HG03565 (cell line): ENCODE data around the gene BTBD2.

Experiments used
- ATAC-seq: cut with Tn5 transposase; IDR thresholded peaks from one replicate; pipeline ENCODE4 v1.9.1; 2021; ENCODE audit warnings: mild to moderate bottlenecking, moderate library complexity; ENCODE audit not compliant: unreplicated experiment

BTBD2 gene

DNA sequence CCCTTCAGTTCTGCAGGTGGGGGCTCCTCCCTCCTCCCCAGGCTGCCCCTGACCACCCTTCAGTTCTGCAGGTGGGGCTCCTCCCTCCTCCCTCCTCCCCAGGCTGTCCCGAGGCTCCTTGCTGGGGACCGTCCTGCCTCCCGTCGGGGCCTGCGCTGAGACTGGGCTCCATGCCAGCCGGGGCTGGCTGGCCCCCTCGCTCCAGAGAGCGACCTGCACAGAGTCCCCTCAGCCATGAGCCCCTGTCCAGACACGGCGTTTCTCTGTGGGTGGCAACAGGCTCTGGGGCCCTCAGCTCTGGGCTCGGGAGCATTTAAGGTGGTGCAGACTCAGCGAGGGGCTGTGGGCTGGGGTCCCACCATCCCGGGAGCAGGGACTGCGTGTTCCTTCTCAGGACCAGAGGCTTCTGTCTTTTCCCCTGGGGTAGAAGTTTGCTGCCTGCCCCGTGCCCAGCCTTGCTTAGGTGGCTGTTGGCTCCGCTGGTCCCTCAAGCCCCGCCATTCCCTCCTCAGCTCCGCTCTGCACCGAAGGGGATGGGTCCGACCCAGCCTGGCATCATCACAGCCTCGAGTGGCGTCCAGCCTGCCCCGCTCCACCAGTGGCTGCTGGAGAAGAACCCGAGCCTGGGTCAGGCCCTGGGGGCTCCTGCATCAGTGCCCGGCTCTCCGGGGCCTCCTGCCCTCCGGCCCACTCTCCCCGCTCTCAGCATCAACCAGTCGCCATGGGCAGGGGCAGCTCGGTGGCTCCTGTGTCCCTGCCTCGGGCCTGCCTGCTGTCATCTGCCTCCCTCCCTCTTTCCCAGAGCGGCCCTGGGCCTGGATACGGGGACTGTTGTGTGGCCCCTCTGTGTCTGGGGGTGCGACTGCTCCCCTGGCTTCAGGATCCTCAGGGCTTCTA is 47.0 kb downstream of the BTBD2 start:
- ATAC-seq, result no peak

DNA sequence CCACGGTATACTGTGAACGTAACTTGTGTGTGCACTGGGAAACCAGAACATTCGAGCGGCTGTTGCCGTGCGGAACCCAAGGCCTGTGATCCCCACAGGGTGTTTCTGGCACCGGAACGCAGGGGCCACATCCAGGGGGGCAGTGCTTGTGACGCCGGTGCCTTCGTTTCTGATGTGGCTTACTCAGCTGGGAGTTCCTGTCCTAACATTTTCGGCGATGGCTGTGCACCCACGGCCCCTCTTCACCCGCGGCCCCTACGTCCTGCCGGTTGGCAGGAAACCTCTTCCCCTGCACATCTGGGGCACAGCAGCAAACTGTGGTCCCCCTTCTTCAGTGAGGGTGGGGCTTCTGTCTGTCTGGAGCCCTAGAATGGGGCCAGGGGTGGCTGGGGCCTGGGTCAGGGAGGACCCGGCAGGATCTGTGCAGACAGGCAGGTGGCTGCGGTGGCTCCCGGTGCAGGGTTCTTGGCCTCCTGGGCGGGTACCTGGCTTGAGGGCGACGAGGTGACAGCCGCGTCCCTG is 48.4 kb downstream of the BTBD2 start:
- no peak for ATAC-seq

DNA sequence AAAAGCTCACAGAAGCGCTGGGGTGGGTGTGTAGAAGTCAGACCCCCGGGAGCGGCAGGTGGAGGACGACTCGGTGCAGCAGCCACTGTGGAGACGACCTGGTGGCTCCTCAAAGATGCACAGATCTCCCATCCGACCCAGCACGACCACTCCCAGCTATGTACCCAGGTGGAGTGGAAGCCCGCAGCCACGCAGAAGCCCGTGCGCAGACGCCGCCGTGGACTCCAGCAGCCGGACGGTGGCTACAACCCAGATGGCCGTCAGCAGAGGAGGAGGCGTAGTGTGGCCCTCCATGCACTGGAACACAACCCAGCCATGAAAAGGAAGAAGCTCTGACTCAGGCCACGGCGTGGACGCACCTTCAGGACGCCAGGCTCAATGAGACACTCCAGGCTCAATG is 52.8 kb downstream of the BTBD2 start:
- no peak for ATAC-seq

DNA sequence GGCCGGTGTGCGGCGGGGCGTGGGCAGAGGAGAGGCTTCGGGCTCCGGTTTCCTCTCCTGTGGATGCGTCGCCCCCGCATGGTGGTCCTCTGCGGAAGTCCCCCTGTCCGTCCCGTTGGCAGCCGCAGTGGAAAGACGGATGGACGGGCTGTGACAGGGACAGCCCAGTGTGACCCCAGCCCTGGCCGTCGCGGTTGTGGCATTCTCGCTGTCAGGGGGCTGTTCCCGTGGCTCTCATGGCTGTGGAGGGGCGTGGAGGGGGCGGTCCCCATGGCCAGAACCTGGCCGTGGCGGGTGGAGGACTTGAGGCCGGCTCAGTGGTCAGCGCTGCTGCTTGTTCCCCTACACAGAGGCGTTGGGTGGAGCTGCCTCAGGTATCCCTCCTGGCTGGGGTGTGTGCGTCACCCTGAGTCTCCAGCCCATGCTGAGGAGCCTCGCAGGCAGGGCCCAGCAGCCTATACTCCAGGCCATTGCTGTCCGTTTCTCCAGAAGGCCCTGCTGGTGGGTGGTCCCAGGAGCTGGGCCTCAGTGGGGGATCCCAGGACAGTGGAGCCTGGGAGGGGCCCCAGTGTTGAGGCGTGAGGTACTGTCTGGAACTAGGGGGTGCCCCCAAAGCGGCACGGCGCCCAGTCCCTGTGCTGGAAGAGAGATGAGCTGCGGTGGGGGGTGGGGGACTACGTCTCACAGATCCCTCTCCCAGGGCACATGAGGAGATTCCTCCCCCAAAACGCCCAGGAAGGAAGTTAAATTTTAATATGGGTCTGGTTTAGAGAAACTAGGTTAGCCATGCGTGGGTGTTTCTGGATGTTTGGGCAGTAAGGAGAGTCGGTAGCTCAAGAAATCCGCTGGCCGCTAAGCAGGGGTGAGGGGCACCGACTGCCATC is 54.3 kb downstream of the BTBD2 start:
- ATAC-seq, result no peak

DNA sequence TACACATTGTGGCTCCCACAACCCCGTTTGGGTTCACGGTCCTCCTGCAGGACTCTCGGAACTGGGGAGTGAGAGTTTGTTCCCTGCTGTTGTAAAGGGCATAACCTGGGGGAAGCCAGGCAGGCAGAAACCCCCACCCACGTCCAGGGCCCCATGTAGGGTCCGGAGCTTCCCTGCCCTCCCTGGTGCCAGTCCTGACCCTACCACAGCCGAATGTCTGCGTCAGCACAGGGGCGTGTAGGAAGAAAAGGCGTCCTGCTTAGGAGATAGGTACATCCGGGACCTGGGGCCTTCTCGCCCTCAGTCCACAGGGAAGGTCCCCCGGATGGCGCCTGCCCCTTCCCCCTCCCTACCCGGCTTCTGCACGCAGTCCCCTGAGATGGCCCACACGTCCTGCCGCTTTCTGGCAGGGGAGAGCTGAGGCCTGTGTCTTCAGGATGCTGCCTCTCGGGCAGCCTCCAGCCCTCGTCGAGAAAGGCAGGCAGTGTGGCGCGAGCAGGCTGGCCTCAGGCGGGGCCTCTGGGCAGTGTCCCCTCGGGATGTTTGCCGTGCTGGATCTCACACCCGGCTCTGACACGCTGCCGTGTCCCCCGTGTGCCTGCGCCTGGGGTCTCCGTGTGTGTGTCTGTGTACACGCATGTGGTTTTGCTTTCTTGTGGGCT is 55.5 kb downstream of the BTBD2 start:
- ATAC-seq, result no peak

DNA sequence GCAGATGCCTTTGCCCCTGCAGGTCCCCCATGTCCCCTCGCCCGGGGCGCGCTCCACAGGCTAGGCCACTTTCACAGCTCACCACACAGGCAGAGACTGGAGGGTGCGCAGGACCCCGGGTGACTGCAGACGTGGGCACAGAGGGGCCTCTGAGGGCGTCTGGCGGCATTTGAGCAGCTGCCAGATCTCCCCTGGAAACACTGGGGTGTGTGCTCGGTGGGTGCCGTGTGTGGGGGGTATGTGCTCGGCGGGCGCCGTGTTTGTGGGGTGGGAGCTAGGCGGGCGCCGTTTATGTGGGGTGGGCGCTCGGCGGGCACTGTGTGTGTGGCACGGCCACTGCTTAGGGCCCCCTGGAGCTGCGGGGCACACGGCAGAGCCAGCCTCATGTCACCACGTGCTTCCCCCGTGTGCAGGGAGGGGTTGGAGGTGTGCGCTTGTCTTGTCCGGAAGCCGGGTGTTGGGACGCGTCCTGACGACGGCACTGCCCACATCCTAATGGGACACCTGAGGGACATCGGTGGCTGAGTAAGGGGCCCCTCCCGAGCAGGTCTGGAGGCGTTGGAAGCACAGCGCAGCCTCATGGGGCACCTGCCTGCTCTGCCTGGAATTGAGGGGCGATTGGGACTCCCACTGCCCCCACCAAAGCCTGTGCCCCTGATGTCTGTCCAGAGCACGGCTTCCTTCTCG is 57.8 kb downstream of the BTBD2 start:
- ATAC-seq, result no peak

DNA sequence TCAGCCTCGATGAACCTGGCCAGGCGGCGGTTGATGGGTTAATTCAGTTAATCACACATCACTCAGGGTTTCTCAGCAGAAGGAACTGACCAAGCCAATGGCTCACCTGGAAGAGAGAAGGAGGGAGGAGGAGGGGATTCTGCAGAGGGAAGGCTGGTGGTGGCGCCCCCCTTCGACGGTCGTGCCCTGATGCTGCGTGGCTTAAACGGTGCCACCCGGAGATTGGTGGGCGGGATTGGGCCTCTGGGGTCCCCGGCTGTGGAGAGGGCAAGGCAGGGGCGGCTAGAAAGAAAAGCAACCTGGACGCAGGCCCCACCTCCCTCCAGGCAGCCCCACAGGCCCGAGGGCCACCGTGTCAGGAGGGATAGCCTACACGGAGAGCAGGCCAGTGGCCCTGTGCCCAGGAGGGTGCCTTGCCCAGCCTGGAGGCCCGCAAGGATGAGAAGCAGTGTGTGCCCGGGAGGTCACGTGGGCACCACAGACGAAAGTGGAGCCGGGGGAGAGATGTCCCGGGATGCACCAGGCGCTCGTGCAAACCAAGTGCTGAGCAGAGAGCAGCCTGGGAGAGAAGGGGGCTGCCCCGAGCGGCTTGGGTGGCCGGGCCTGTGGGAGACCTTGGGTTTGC is 58.5 kb downstream of the BTBD2 start:
- no peak for ATAC-seq

DNA sequence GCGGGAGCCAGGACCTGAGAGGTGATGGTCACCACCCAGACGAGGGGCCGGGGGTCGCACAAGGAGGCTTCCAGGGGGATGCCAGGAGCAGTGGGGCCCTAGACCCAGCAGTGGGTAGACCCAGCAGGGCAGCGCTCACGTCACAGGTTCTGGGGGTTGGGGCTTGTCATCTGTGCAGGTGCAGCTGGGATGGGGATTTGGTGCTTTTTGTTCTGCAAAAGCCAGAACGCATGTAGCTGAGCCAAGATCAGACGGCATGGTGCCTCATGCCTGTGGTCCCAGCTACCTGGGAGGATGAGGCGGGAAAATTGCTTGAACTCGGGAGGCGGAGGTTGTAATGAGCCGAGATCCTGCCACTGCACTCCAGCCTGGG is 59.4 kb downstream of the BTBD2 start:
- ATAC-seq, result no peak

DNA sequence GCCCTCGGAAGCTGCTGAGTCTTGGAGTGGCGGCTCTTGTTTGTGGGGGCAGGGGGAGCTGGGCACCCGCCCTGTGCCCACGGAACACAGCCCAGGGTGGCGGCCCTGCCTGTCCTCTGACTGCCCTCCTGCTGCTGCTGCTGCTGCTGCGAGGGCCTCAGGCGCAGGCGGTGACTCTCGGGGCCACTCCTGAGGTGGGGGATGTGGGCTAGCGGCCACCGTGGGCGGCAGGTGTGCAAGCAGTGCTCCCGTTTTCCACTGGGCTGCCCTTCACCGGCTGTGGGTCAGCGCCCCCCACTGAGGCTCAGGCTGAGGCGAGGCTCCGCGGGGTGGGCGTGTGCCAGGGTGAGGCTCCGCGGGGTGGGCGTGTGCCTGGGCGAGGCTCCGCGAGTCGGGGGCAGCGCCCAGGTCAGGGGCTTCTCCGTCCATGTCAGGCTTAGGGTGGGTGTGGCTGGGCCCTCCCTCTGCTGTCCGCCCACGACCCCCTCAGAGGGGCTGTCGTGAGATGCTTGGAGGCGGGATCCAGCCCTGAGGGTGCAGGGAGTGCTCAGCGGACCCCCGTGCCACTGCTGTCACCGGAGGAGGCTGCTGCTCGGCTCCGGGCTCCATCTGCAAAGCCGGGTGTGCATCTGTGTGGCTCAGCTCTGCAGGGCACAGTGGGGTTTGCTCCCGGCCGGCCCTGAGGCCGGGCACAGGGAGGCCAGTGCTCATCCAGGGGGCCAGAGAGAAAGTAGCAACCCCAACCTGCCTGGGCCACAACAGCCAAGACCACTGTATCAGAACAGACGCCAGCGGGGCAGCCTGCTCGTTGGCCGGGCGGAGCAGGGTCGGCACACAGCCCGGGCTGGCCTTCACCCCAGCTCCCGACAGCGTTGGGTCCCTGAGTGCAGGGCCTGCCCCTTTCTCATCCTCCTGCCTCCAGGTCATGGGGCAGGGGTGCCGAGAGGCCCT is 60.1 kb downstream of the BTBD2 start:
- ATAC-seq, result no peak

DNA sequence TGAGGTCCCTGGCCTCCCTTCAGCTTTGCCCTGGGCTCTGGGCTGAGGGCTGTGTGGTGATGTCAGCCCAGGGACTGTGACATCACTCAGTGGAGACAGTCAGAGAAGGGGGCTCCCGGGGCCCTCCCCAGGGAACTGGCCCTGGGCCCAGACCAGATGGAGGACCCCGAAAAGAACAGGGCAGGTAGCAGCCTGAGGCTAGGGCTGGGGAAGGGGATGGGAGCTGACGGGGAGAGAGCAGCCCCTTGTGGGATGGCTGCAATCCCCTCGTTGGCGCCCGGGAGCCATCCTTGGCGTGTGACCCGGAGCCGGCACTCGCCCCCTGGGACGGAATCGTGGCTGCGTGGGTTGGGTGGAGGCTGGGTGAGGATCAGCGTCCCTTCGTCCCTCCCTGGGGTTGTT is 61.0 kb downstream of the BTBD2 start:
- no peak for ATAC-seq

DNA sequence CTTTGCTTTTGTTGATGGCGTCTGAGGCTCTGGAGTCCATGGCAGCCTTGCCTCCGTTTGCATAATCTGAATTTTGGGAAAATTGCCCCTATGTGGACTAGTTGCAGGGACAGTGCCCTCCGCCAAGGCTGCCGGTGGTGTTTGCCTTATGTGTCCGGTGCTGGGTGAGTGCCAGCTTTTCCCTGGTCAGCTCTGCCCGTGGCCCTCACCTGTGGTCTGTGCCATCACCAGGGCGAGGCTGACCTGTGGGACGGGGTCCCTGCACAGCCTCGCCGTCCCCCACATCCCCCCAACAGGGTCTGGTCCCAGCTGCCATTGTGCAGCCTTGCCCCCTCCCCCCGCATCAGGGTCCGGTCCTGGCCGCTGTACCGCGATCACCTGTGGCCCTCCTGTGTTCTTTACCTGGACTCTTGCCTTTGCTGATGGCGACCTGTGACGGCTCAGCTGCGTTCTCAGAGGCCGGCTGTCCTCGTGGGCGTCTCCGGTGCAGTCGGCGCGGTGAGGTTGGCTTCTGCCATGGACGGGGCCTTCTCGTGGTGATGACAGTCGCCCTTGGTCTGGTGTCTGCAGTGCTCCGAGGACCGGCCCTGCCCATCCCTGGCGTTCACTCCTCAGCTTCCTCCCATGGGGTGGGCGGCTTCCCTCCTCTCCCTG is 61.9 kb downstream of the BTBD2 start:
- no peak for ATAC-seq

DNA sequence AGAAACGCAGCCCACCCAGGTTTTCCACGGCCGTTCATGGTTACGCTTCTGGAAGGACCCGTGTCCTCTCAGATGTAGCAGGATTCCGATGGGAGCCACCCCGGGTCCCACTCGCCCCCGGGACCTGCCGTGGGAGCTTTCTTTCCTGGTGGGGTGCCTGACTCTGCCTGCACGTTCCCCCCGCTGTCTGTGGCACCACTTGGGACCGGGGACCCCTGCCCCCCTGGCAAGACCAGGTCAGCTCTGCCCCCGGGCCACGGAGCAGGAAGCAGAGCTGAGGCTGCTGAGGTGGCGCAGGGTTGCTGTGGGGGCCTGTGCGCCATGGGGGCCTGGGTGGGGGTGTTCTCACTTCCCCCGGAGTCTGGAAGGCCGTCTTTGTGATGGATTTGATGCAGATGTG is 62.5 kb downstream of the BTBD2 start:
- no peak for ATAC-seq

DNA sequence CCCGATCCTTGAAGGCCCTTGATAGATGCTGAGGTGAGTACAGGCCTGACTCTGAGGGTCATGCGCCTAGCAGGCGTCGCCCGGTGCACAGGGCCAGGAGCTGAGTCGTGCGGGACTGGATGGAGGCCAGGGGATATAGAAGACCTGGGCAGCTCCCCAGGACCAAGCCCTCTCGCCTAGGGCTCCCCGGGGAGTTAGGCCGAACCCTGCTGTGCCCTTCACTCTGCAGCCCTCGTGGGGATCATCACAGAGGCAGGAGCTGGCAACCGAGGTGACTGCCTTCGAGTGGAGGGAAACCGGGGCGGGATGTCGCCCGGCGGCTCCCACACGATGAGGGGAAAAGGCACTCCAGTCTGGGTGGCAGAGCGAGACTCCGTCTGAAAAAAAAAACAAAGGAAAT is 62.9 kb downstream of the BTBD2 start:
- ATAC-seq, result no peak

DNA sequence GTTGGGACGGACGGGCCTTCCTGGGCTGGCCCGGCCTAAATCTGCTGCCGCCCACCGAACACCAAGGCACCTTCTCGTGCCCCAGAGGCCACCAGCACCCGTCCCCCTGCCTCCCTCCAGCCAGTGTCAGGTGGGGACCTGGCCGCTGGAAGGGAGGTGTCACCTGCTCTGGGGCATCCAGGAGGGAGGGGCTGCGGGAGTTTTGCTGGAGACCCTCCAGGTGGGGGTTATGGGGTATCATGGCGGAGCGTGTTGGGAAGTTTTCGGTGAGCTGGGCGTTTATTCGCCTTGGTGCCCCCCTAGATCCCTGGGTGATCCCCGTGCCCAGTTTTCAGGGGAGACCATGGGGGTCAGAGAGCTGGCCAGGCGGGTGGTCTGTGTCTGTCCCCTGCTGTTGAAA is 64.9 kb downstream of the BTBD2 start:
- no peak for ATAC-seq

DNA sequence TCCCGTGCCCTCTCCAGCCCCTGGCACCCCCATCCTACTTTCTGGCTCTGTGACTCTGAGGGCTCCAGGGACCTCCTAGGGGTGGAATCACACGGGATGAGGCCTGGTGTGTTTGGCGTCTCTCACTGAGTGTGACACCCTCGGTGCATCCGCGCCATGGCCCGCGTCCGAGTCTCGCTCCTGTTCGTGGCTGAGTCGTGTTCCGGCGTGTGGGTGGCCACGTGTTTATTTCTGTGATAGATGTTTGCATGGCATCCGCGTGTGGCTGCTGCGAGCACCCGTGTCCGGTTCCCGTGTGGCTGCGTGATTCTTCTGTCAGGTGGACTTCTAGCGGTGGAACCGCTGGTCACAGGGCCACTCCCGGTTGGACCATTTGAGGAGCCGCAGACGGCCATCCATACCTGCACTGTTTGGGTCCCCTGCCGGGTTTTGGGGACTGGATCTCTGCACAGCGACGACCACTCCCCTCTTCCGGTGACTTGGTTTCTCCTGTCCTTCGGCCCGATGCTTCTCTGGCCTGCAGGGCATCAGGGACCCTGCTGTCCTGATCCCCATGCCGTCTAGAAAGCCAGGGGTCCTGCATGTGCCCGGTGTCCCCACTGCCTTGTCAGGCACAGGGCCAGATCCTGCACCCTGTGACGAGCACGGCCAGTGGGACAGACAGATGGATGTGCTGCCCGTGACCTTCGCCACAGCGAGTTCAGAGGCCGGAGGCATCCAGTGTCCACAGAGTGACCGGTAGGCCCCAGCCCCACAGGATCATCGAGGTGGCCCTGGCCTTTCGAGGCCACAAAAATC is 66.0 kb downstream of the BTBD2 start:
- ATAC-seq, result no peak

DNA sequence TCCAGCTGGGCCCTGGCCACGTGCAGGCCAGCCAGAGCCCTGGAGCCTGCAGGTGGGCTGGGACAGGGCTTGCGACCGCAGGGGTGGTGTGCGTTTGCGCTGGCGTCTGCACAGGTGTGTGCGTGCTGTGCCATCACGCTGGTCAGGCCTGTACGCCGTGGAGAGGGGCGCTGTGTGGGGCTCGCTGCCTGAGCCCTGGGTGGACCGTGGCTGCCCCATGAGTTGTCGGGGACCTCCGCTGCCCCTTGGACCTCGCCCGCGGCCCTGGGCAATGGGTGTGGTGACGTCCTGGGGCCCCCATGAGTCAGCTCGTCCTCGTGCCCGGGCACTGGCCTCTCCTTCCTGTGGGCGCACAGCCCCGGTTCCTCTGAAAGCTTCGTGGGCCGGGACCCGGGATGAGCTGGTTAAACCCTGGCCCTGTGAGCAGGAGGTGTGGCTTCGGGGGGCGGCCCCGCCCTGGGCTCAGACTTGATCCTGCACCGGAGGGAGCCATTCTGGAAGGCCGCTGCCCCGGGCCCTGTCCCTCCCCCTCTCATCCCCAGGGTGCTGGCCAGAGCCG is 67.8 kb downstream of the BTBD2 start:
- no peak for ATAC-seq

DNA sequence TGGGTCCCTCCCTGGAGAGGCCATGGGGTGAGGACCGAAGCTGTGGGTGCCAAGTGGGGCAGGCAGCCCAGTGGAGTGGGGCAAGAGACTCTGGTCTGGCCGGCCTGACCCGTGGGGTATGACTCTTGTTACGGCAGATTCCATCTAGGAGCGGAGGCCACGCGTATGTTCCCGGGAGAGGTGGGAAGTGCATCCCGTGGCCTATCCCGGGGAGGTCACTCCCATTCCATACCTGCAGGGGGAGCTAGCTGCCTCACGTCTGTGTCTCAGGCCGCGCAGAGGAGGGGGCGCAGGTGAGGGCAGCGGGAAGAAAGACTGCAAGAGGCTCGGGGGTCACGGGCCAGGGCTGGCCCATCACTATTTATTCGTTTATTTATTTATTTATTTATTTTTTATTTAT is 69.6 kb downstream of the BTBD2 start:
- no peak for ATAC-seq
